GM11168 (cell line): ENCODE results near the gene JMJD1C.
"Not testable (repeated sequence)": the region's sequence is repeated elsewhere in the genome, so short reads cannot be mapped to it uniquely, and the experiment has no call there.

Source experiments
- in situ Hi-C: fragments of 300-500 bp; cut with MboI; formaldehyde crosslinking; loops from one replicate; pipeline ENCODE4 v1.12.0; 2022; ENCODE audit warnings: low sequenced_read_pairs; ENCODE audit not compliant: unreplicated experiment

The JMJD1C gene

GRCh38 chr10:63412304-63412703 lies 53.5 kb downstream of the JMJD1C start:
- in situ Hi-C loops, result no loop called here

- in situ Hi-C loops, result no loop called here
These were observed 55.1 kb downstream of the JMJD1C start for GRCh38 chr10:63410633-63411032.

- in situ Hi-C loops, result no loop called here
These were observed 56.2 kb downstream of the JMJD1C start for GRCh38 chr10:63409465-63410027.

- in situ Hi-C loops, result no loop called here
These were observed 58.6 kb downstream of the JMJD1C start for GRCh38 chr10:63407136-63407662.

DNA sequence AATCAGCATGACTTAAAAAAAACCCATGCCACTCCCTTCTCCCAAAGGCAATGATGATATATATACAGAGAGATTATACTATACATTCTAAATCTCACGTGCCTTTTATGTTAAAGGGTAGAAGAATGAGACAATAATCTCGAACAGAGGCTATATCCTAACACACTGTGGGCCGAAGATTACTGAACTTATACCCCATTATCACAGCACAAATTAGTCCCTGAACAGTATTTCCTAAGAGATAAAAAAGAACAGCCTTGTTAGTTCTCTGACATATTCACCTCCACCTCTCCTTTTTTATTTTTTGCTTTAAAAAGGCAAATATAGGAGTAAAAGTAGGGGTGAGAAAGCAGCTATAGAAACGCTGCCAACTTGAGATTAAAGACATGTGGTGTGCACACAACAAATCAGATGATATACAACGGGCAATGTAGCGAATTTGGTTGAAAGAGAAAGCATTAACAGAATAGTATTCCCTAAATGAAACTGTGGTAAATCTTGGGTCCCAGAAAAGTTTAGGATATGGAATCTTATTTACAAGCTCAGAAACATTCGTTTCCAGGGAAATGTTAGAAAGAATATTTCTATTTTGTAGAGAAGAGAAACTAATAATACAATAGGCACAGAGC lies 69.5 kb downstream of the JMJD1C start:
- in situ Hi-C loops, result no loop called here

- in situ Hi-C loops, result no loop called here
These were observed 72.7 kb downstream of the JMJD1C start for GRCh38 chr10:63393050-63393449.

- in situ Hi-C loops, result no loop called here
These were observed 73.6 kb downstream of the JMJD1C start for GRCh38 chr10:63392224-63392623.

- in situ Hi-C loops, result no loop called here
These were observed 74.0 kb downstream of the JMJD1C start for GRCh38 chr10:63391812-63392211.

- in situ Hi-C loops, result no loop called here
These were observed 75.3 kb downstream of the JMJD1C start for GRCh38 chr10:63390521-63390920.

DNA sequence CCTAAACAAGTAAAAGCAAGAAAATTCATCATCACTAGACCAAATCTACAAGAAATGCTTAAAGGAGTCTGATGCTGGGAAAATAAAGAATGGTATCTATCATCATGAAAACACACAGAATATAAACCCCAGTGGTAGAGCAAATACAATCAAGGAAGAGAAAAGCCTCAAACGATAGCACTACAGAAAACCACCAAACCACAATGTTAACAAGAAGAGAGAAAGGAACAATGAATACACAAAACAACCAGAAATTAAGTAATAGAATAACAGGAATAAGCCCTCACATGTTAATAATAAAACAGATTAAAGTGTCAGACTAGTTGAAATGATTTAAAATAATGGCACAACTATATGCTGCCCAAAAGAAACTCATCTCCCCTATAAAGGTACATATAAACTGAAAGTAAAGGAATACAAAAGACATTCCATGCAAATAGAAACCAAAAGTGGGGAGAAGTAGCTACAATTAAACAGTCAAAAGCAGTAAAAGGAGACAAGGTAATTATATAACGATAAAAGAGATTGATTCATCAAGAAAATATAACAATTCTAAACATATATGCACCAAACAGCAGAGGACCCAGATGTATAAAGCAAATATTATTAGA lies 77.3 kb downstream of the JMJD1C start:
- in situ Hi-C loops, result no loop called here

DNA sequence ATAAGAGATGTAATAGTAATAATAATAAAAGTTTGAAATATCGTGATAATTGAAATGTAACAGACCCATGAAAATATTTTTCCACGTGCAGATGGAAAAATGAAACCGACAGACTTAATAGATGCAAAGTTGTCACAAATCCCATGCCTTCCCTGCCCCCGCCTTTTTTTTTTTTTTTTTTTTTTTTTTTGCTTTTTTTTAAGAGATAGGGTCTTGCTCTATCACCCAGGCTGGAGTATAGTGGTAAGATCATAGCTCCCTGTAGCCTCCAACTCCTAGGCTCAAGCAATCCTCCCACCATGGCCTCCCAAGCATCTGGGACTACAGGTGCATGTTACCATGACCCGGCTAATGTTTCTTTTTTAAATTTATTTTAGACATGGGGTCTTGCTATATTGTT lies 80.5 kb downstream of the JMJD1C start:
- in situ Hi-C loops, result no loop called here

DNA sequence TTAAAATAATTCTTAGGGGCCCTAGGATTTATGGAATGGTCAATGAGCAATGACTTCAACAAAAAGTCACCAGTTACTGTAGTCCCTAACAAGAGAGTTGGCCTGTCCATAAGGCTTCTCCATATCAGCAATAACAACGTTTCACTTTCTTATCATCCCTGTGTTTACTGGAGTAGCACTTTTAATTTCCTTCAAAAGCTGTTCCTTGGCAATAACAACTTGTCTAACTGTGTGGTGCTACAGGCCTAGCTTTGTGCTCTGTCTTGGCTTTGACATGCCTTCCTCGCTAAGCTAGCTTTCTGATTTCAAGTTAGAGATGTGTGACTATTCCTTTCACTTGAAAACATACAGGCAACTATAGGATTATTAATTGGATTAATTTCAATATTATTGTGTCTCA lies 81.1 kb downstream of the JMJD1C start:
- in situ Hi-C loops, result no loop called here

DNA sequence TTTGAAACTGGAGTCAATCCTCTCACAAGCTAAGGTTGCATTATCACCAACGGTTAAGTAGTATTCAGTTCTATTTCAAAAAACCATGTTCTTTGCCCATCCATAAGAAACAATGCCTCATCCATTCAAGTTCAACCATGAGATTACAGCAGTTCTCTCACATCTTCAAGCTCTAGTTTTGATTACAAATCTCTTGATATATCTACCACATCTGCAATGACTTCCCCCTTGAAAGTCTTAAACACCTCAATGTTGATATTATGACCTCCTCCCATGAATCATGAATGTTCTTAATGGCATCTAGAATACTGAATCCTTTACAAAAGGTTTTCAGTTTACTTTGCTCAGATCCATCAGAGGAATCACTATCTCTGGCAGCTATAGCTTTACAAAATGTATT lies 81.8 kb downstream of the JMJD1C start:
- in situ Hi-C loops, result no loop called here

DNA sequence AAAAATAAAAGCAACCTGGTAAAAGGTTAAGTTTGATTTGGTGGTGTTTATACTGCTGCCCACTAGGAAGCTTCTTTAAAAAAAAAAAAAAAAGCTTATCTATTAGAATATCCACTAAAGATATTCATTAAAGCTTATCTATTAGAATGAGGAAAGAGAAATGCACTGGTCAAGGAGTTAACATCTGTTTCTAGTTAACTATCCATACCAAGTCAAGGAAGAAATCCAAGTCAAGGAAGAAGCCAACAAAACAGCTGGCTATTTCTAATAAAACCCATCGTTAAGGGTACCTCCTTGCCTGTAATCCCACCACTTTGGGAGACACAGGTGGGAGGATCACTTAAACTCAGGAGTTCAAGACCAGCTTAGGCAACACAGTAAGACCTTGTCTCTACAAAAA lies 82.6 kb downstream of the JMJD1C start:
- in situ Hi-C loops, result no loop called here

DNA sequence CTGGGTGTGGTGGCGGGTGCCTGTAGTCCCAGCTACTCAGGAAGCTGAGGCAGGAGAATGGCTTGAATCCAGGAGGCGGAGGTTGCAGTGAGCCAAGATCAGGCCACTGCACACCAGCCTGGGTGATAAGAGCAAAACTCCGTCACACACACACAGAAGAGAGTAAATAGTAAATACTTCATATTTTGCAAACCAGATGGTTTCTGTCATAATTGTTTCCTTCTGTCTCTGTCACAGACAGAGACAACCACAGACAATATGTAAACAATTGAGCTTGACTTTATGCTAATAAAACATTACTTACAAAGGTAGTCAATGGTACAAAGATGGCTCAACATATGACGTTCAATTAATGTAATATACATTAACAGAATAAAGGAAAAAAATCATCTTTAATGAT lies 83.7 kb downstream of the JMJD1C start:
- in situ Hi-C loops, result no loop called here

DNA sequence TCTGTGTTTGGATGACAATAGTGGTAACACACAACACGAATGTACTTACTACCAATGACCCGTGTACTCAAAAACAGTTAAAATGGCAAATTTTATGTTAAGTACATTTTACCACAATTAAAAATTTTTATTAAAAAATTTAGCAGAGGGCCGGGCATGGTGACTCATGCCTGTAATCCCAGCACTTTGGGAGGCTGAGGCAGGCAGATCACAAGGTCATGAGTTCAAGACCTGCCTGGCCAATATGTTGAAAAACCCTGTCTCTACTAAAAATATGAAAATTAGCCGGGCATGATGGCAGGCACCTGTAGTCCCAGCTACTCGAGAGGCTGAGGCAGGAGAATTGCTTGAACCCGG lies 88.5 kb downstream of the JMJD1C start:
- in situ Hi-C loops, result not testable (repeated sequence)

DNA sequence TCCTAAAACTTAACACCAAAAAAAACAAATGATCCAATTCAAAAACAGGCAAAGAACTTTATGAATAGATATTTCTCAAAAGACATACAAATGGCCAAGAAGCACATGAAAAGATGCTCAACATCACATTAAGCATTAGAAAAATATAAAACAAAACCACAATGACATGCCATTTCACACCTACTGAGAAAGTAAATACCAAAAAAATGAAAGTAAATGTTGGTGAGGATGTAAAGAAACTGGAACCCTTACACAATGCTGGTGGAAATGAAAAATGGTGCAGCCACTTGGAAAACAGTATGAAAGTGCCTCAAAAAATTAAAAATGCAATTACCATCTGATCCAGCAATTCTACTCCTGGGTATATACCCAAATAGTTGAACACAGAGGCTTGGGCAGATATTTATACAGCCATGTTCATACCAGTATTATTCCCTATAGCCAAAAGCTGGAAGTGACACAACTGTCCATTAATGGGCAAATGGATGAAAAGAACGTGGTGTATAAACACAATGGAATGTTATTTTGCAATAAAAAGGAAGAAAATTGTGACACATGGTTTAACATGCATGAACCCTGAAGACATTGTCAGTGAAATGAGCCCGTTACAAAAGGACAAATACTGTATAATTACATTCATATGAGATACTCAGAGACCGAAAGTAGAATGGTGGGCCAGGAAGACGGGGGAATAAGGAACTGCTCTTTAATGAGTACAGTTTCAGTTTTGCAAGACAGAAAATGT lies 89.0 kb downstream of the JMJD1C start:
- in situ Hi-C loops, result no loop called here

DNA sequence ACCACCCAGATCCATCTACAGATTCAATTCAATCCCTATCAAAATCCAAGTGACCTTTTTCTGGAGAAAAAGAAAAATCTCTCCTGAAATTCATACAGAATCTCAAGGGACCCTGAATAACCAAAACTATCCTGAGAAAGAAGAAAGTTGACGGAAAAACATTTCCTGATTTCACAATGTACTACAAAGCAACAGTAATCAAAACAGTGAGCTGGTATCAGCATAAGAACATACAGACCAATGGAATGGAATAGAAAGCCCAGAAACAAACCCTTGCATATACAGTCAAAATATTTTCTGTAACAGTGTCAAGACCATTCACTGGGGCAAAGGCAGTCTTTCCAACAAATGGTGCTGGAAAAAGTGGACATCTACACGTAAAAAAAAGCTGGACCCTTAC lies 89.9 kb downstream of the JMJD1C start:
- in situ Hi-C loops, result no loop called here

GRCh38 chr10:63375458-63375857 lies 90.3 kb downstream of the JMJD1C start:
- in situ Hi-C loops, result no loop called here

DNA sequence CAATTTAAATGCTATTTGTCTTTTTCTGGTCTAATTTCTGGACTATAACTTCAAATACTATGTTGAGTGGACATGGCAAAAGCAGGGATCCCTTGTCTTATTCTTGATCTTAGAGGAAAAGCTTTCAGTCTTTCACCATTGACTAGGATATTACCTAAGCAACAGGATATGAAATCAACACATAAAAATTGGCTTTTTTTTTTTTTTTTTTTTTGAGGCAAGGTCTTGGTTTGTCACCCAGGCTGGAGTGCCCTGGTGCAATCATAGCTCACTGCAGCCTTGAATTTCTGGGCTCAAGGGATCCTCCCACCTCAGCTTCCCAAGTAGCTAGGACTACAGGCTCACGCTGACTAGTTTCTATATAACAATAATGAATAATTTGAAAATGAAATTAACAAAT lies 90.8 kb downstream of the JMJD1C start:
- in situ Hi-C loops, result no loop called here

DNA sequence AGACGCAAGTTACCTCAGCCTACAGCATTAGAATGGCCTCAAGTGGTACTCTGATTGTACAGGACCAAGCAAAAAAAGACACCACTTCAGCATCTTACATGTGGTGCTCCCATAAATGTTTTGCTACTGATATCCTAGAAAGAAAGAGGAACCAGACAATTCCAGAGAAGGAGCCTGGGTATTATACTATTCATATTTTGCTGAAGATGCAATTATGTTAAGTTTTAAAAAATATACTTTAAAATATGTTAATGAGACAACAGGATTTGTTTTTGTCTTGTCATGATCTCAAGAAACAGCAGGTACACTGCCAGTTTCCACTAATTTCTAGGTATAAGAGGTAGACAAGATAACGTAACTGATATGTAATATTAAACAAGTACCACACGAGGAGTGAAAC lies 92.6 kb downstream of the JMJD1C start:
- in situ Hi-C loops, result no loop called here
